MM.1S (cell line): Measurements from ENCODE around the gene BCL7B.

Experiments used
- DNase-seq: peaks from one replicate; pipeline ENCODE4 v3.0.0-alpha.2; 2015
- H2AFZ ChIP-seq: fragments of 300-600 bp; sonication (generic); 2 replicates; pipeline ENCODE4 v1.6.0; 2016; ENCODE audit warnings: antibody characterized with exemption, low read length
- H3F3A ChIP-seq: fragments of 300-600 bp; sonication (generic); 2 replicates; pipeline ENCODE4 v1.6.1; 2016; ENCODE audit warnings: mild to moderate bottlenecking, antibody characterized with exemption, low read length, moderate library complexity, mixed read lengths; ENCODE audit not compliant: insufficient read depth
- H3K27ac ChIP-seq: fragments of 300-600 bp; sonication (generic); 2 replicates; pipeline ENCODE4 v1.5.1; 2016; ENCODE audit warnings: mild to moderate bottlenecking, low read length
- H3K27me3 ChIP-seq: fragments of 300-600 bp; sonication (generic); replicated peaks from 2 replicates; pipeline ENCODE4 v1.6.0; 2016; ENCODE audit warnings: low read length; ENCODE audit not compliant: insufficient read depth
- H3K36me3 ChIP-seq: fragments of 300-600 bp; sonication (generic); replicated peaks from 2 replicates; pipeline ENCODE4 v1.6.1; 2016; ENCODE audit warnings: mild to moderate bottlenecking, low read length, mixed read lengths; ENCODE audit not compliant: insufficient read depth
- H3K4me1 ChIP-seq: fragments of 300-600 bp; sonication (generic); 2 replicates; pipeline ENCODE4 v1.6.1; 2016; ENCODE audit warnings: low read length, mixed read lengths
- H3K4me2 ChIP-seq: fragments of 300-600 bp; sonication (generic); 2 replicates; pipeline ENCODE4 v1.6.0; 2016; ENCODE audit warnings: low read depth, low read length
- H3K4me3 ChIP-seq: fragments of 300-600 bp; sonication (generic); 2 replicates; pipeline ENCODE4 v1.5.1; 2016; ENCODE audit warnings: low read length, mixed read lengths
- H3K79me2 ChIP-seq: fragments of 300-600 bp; sonication (generic); 2 replicates; pipeline ENCODE4 v1.6.1; 2016; ENCODE audit warnings: mixed run types, low read length, mixed read lengths
- H3K9ac ChIP-seq: fragments of 300-600 bp; sonication (generic); 2 replicates; pipeline ENCODE4 v1.6.1; 2016; ENCODE audit warnings: low read length, mixed read lengths
- H3K9me2 ChIP-seq: fragments of 300-600 bp; sonication (generic); replicated peaks from 2 replicates; pipeline ENCODE4 v1.6.1; 2016; ENCODE audit warnings: mild to moderate bottlenecking, low read length, mixed read lengths; ENCODE audit not compliant: insufficient read depth
- H3K9me3 ChIP-seq: fragments of 300-600 bp; sonication (generic); replicated peaks from 2 replicates; pipeline ENCODE4 v1.6.1; 2016; ENCODE audit warnings: mild to moderate bottlenecking, low read length, mixed read lengths; ENCODE audit not compliant: insufficient read depth
- H4K20me1 ChIP-seq: fragments of 300-600 bp; sonication (generic); 2 replicates; pipeline ENCODE4 v1.6.1; 2016; ENCODE audit warnings: mild to moderate bottlenecking, low read length, moderate library complexity, mixed read lengths; ENCODE audit not compliant: insufficient read depth
- CTCF ChIP-seq: fragments of 300-600 bp; sonication (generic); IDR thresholded peaks from 2 replicates; pipeline ENCODE4 v1.5.1; 2016; ENCODE audit warnings: antibody characterized with exemption, low read length, mixed read lengths
- EZH2 ChIP-seq: fragments of 300-600 bp; sonication (generic); optimal IDR thresholded peaks from 2 replicates; pipeline ENCODE3; 2017; ENCODE audit warnings: low read depth, mild to moderate bottlenecking, antibody characterized with exemption, low read length, mixed read lengths
- EZH2phosphoT487 ChIP-seq: fragments of 300-600 bp; sonication (generic); IDR thresholded peaks from 2 replicates; pipeline ENCODE4 v1.6.1; 2018; ENCODE audit warnings: antibody characterized with exemption, low read length

BCL7B gene

GRCh38 chr7:73519867-73520672 is 37.4 kb downstream of the BCL7B start:
- no peaks in the 10 kb centered on the region for H3K9me3 ChIP-seq
- H3K27me3 ChIP-seq = no peaks in the 10 kb centered on the region
- peaks cover 39% of the 10 kb centered on the region for H4K20me1 ChIP-seq
- H3K4me2 ChIP-seq = peak overlapping the region; percentile 73
- no peaks in the 10 kb centered on the region for H3K9me2 ChIP-seq
- peak overlapping the region; percentile 94; the same call in 1 of the 2 replicates for H3K9ac ChIP-seq
- DNase-seq = peak; percentile 25
- no peak for TF ChIP-seq EZH2phosphoT487
- TF ChIP-seq CTCF = no peak
- peak overlapping the region; percentile 64 for H3K4me3 ChIP-seq
- peaks cover 3% of the 10 kb centered on the region; the same call in 1 of the 2 replicates for H3K36me3 ChIP-seq
- peaks cover 65% of the 10 kb centered on the region for H3K79me2 ChIP-seq
- H3F3A ChIP-seq = peaks cover 13% of the 10 kb centered on the region; the same call in 1 of the 2 replicates
- no peak overlapping the region for H2AFZ ChIP-seq
- H3K27ac ChIP-seq = peak overlapping the region; percentile 82; the same call in 1 of the 2 replicates
- peaks cover 10% of the 10 kb centered on the region for H3K4me1 ChIP-seq

- peaks cover 3% of the 10 kb centered on the region; the same call in 1 of the 2 replicates for H3K36me3 ChIP-seq
- H3K27ac ChIP-seq = no peak overlapping the region
- peaks cover 81% of the 10 kb centered on the region for H3K79me2 ChIP-seq
- peaks cover 13% of the 10 kb centered on the region; the same call in 1 of the 2 replicates for H3F3A ChIP-seq
- H3K9me2 ChIP-seq = no peaks in the 10 kb centered on the region
- H3K4me2 ChIP-seq = peak overlapping the region; percentile 73
- H4K20me1 ChIP-seq = peaks cover 50% of the 10 kb centered on the region
- no peak for TF ChIP-seq CTCF
- TF ChIP-seq EZH2 = no peak
- TF ChIP-seq EZH2phosphoT487 = no peak
- H3K4me1 ChIP-seq = peaks cover 10% of the 10 kb centered on the region
- no peak overlapping the region for H3K9ac ChIP-seq
- H3K4me3 ChIP-seq = 0 out of 2 replicates have a peak overlapping the region, but pooled peaks have one; percentile 64
- H2AFZ ChIP-seq = no peak overlapping the region
- no peaks in the 10 kb centered on the region for H3K9me3 ChIP-seq
- H3K27me3 ChIP-seq = no peaks in the 10 kb centered on the region
- DNase-seq = no peak
These were observed 39.0 kb downstream of the BCL7B start for GRCh38 chr7:73518470-73518869.

- H3K4me1 ChIP-seq = peaks cover 10% of the 10 kb centered on the region
- no peak overlapping the region for H3K27ac ChIP-seq
- H3K4me3 ChIP-seq = no peak overlapping the region
- H3K4me2 ChIP-seq = no peak overlapping the region
- H4K20me1 ChIP-seq = peaks cover 57% of the 10 kb centered on the region
- DNase-seq = no peak
- H3K36me3 ChIP-seq = peaks cover 3% of the 10 kb centered on the region; the same call in 1 of the 2 replicates
- no peaks in the 10 kb centered on the region for H3K9me2 ChIP-seq
- no peak overlapping the region for H3K9ac ChIP-seq
- no peaks in the 10 kb centered on the region for H3K27me3 ChIP-seq
- peaks cover 13% of the 10 kb centered on the region; the same call in 1 of the 2 replicates for H3F3A ChIP-seq
- H2AFZ ChIP-seq = no peak overlapping the region
- peaks cover 92% of the 10 kb centered on the region for H3K79me2 ChIP-seq
- TF ChIP-seq CTCF (no peak), EZH2 (no peak), EZH2phosphoT487 (no peak)
- H3K9me3 ChIP-seq = no peaks in the 10 kb centered on the region
These were observed 40.1 kb downstream of the BCL7B start for GRCh38 chr7:73517241-73517995.
